Neural crest cell (in vitro differentiated cells): ENCODE measurements around the gene EIF5A. TPM values are rescaled to one million over a fixed set of nuclear protein-coding genes. Genes with fewer than 3 reads are reported as not detected.

ENCODE experiments used
- DNase-seq: peaks from one replicate; pipeline ENCODE4 v3.0.0; 2021; ENCODE audit warnings: low read depth, mixed read lengths, low spot score
- H3K27ac Mint-ChIP-seq: one replicate; pipeline ENCODE4 v1.8.0; 2021; ENCODE audit warnings: mild to moderate bottlenecking, mixed read lengths; ENCODE audit not compliant: unreplicated experiment
- H3K27me3 Mint-ChIP-seq: 2 replicates; pipeline ENCODE4 v1.8.0; 2021; ENCODE audit warnings: low read depth, mild to moderate bottlenecking, mixed read lengths
- H3K36me3 Mint-ChIP-seq: 2 replicates; pipeline ENCODE4 v1.8.0; 2021; ENCODE audit warnings: low read depth, mild to moderate bottlenecking, mixed read lengths
- H3K4me1 Mint-ChIP-seq: 2 replicates; pipeline ENCODE4 v1.8.0; 2021; ENCODE audit warnings: mixed read lengths
- H3K4me3 Mint-ChIP-seq: one replicate; pipeline ENCODE4 v1.8.0; 2021; ENCODE audit warnings: mild to moderate bottlenecking, mixed read lengths
- H3K9me3 Mint-ChIP-seq: 2 replicates; pipeline ENCODE4 v1.8.0; 2021; ENCODE audit warnings: mixed read lengths
- CTCF ChIP-seq: fragments of 200-600 bp; sonication (generic); conservative IDR thresholded peaks from 2 replicates; pipeline ENCODE4 v1.5.0; 2021; ENCODE audit warnings: antibody characterized with exemption, mild to moderate bottlenecking
- total RNA-seq: library from RNA; stranded (reverse); gene quantifications from 2 replicates; pipeline ENCODE4 v1.2.1, GENCODE V29; 2021

EIF5A gene
- total RNA-seq, 1 donor from 2014 or later = 725 TPM

GRCh38 chr17:7327501-7327900 is 20.1 kb downstream of the EIF5A start:
- no peaks in the 10 kb centered on the region for H3K27me3 Mint-ChIP-seq
- no peak for TF ChIP-seq CTCF
- H3K4me3 Mint-ChIP-seq = peak overlapping the region; percentile 31
- no peaks in the 10 kb centered on the region for H3K36me3 Mint-ChIP-seq
- H3K9me3 Mint-ChIP-seq = no peaks in the 10 kb centered on the region
- DNase-seq = no peak
- H3K4me1 Mint-ChIP-seq = peaks cover 22% of the 10 kb centered on the region
- no peak overlapping the region for H3K27ac Mint-ChIP-seq

- Mint-ChIP-seq H3K4me3 (peak overlapping the region; percentile 93), H3K27me3 (no peaks in the 10 kb centered on the region), H3K4me1 (peaks cover 22% of the 10 kb centered on the region), H3K36me3 (no peaks in the 10 kb centered on the region), H3K27ac (peak overlapping the region; percentile 58), H3K9me3 (no peaks in the 10 kb centered on the region)
- DNase-seq = no peak
- no peak for TF ChIP-seq CTCF
Measured at GRCh38 chr17:7328009-7328408, 20.6 kb downstream of the EIF5A start.

GRCh38 chr17:7328840-7329373 is 21.5 kb downstream of the EIF5A start, which contains the start of gene NEURL4:
NEURL4 (minus strand) TSS chr17:7329335; CDS start chr17:7329312, 23 bp downstream.
- peak; percentile 37 for DNase-seq
- H3K27ac Mint-ChIP-seq = peak within 1 kb of the TSS; percentile 99
- TF ChIP-seq CTCF = no peak
- no peaks in the 10 kb centered on the region for H3K27me3 Mint-ChIP-seq
- H3K36me3 Mint-ChIP-seq = no peaks in the 10 kb centered on the region
- H3K4me1 Mint-ChIP-seq = peaks cover 22% of the 10 kb centered on the region
- no peaks in the 10 kb centered on the region for H3K9me3 Mint-ChIP-seq
- H3K4me3 Mint-ChIP-seq = peak within 1 kb of the TSS; percentile 93

GRCh38 chr17:7329374-7329996 is 22.1 kb downstream of the EIF5A start:
- peak; percentile 15 for TF ChIP-seq CTCF
- peak overlapping the region; percentile 91 for H3K4me3 Mint-ChIP-seq
- H3K36me3 Mint-ChIP-seq = no peaks in the 10 kb centered on the region
- peak; percentile 95 for DNase-seq
- no peaks in the 10 kb centered on the region for H3K9me3 Mint-ChIP-seq
- H3K27me3 Mint-ChIP-seq = no peaks in the 10 kb centered on the region
- H3K4me1 Mint-ChIP-seq = peaks cover 22% of the 10 kb centered on the region
- H3K27ac Mint-ChIP-seq = peak overlapping the region; percentile 99

- Mint-ChIP-seq H3K4me3 (peak overlapping the region; percentile 91), H3K4me1 (peaks cover 22% of the 10 kb centered on the region), H3K36me3 (no peaks in the 10 kb centered on the region), H3K27me3 (no peaks in the 10 kb centered on the region), H3K9me3 (no peaks in the 10 kb centered on the region), H3K27ac (peak overlapping the region; percentile 99)
- no peak for TF ChIP-seq CTCF
- peak; percentile 74 for DNase-seq
Measured at GRCh38 chr17:7329997-7330637, 22.7 kb downstream of the EIF5A start.
